Vagina (tissue), 2 donors: Measurements from ENCODE around the gene SAMD4A.

Source experiments
- POLR2A ChIP-seq, 2 donors: fragments of 450-650 bp; IDR thresholded peaks; one replicate each; pipeline ENCODE4 v1.6.1; 2017; ENCODE audit warnings: antibody characterized with exemption in 2 of 2, mild to moderate bottlenecking in 2 of 2, moderate library complexity in 2 of 2
- POLR2AphosphoS5 ChIP-seq, 2 donors: sonication (generic); formaldehyde crosslinking; IDR thresholded peaks; one replicate each; pipeline ENCODE4 v1.9.0; 2017; ENCODE audit warnings: antibody characterized with exemption in 2 of 2, mild to moderate bottlenecking in 2 of 2, low read depth in 1 of 2; ENCODE audit not compliant: insufficient read depth in 1 of 2
- TF ChIP-seq, protein P1 (sequence below), 3 experiments: fragments of 450-650 bp in 2 of 3; fragments of 200-600 bp in 1 of 3; sonication (generic) in 1 of 3; IDR thresholded peaks; one replicate each; pipeline ENCODE4 v1.5.1; 2017 to 2019; ENCODE audit warnings: antibody characterized with exemption in 3 of 3, mild to moderate bottlenecking in 2 of 3, moderate library complexity in 2 of 3

DNA sequence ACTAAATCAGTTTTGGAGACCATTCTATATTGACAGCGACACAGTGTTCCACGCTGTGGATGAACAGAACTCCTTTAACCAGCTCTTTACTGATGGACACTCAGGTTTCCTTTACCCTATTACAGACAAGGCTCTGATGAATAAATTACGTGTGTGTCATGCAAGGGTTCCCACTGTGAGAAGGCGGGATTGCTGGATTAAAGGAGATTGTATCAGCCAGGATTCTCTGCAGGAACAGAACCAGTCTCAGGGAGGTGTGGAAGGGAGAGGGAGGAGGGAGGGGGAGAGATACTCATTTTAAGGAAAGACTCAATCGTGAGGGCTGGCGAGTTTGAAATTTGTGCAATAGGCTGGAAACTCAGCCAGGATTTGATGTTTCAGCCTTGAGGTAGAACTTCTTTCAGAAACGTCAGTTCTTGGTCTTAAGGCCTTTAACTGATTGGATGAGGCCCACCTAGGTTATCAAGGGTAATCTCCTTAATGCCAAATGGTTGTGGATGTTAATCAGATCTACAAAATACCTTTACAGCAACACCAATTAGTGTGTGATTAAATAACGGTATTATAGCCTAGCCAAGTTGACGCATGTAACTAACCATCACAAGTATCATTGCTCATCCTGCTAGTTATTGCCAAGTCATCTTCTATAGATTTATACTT, 231.7 kb downstream of the SAMD4A start:
- TF ChIP-seq, protein P1, sequence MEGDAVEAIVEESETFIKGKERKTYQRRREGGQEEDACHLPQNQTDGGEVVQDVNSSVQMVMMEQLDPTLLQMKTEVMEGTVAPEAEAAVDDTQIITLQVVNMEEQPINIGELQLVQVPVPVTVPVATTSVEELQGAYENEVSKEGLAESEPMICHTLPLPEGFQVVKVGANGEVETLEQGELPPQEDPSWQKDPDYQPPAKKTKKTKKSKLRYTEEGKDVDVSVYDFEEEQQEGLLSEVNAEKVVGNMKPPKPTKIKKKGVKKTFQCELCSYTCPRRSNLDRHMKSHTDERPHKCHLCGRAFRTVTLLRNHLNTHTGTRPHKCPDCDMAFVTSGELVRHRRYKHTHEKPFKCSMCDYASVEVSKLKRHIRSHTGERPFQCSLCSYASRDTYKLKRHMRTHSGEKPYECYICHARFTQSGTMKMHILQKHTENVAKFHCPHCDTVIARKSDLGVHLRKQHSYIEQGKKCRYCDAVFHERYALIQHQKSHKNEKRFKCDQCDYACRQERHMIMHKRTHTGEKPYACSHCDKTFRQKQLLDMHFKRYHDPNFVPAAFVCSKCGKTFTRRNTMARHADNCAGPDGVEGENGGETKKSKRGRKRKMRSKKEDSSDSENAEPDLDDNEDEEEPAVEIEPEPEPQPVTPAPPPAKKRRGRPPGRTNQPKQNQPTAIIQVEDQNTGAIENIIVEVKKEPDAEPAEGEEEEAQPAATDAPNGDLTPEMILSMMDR (IDR thresholded peaks at IDR 0.05): no peak
- TF ChIP-seq POLR2A (IDR thresholded peaks at IDR 0.05): no peak
- no peak for TF ChIP-seq POLR2AphosphoS5 (IDR thresholded peaks at IDR 0.05; ENCODE audit: insufficient read depth in 1 of 2, low read depth in 1 of 2)
